ENCODE measurements around the gene KDM4C. TPM values are rescaled to one million over a fixed set of nuclear protein-coding genes. Genes with fewer than 3 reads are reported as not detected.

The KDM4C gene
- total RNA-seq, 4 donors from 2014 or later = 75.0 to 95.9 (median 88.9) TPM

- intact Hi-C loops (cut with DNase I; ENCODE audit: low total_unique reads) = no loop called here
- no peak for DNase-seq
- 89 to 97% methylated on average over 4 to 10 of the region's 10 CpGs for WGBS, 2 donors (ENCODE audit: low coverage in 1 of 2)
Observed at GRCh38 chr9:6876195-6876894, 118.6 kb downstream of the KDM4C start.

DNA sequence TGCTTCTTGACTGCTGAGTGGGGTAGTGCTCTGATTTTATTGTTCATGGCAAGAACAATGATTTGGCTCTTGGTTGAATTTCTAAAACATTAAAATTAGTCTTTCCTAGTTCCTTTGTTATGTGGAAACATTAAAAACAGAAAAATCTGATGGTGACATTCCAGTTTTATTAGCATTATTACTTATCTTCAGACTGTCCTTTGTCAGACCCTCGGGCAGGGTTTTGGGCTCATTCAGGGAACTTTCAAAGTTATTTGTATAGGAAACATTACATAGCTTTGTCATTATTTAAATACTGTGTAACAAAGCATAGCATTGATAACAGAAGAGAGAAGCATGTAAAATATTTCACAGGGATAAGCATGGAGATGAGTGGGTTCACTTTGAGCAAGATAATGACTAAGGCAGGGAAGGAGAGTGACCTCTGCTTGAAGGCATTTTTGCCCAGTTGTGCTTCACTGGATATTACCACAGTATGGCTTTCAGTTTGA lies 119.9 kb downstream of the KDM4C start:
- no peak for TF ChIP-seq POLR2AphosphoS5 (IDR thresholded peaks at IDR 0.05)
- no peak for TF ChIP-seq EP300 (IDR thresholded peaks at IDR 0.05; ENCODE audit: low read depth)
- TF ChIP-seq, protein P1, sequence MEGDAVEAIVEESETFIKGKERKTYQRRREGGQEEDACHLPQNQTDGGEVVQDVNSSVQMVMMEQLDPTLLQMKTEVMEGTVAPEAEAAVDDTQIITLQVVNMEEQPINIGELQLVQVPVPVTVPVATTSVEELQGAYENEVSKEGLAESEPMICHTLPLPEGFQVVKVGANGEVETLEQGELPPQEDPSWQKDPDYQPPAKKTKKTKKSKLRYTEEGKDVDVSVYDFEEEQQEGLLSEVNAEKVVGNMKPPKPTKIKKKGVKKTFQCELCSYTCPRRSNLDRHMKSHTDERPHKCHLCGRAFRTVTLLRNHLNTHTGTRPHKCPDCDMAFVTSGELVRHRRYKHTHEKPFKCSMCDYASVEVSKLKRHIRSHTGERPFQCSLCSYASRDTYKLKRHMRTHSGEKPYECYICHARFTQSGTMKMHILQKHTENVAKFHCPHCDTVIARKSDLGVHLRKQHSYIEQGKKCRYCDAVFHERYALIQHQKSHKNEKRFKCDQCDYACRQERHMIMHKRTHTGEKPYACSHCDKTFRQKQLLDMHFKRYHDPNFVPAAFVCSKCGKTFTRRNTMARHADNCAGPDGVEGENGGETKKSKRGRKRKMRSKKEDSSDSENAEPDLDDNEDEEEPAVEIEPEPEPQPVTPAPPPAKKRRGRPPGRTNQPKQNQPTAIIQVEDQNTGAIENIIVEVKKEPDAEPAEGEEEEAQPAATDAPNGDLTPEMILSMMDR (IDR thresholded peaks at IDR 0.05) = no peak
- TF ChIP-seq POLR2A (IDR thresholded peaks at IDR 0.05) = no peak
- H3K27ac ChIP-seq = no peak overlapping the region
- in situ Hi-C loops (cut with MboI; ENCODE audit: low pct_ligation_motif_present in 1 of 4, low pct_unique_long_range_greater_than_20kb in 1 of 4, low sequenced_read_pairs in 3 of 4) = no loop called here
- intact Hi-C loops (cut with DNase I; ENCODE audit: low total_unique reads) = no loop called here
- no peaks in the 10 kb centered on the region for H3K27me3 ChIP-seq
- no peaks in the 10 kb centered on the region for H3K9me3 ChIP-seq
- H3K36me3 ChIP-seq = no peaks in the 10 kb centered on the region
- no peak overlapping the region for H3K4me3 ChIP-seq
- DNase-seq = no peak
- no peaks in the 10 kb centered on the region for H3K4me1 ChIP-seq
- WGBS, 2 donors (ENCODE audit: low coverage in 1 of 2) = 92 to 100% methylated on average over 1 of the region's 1 CpG

More at GRCh38 chr9:6876195-6876894, 118.6 kb downstream of the KDM4C start:
- in situ Hi-C loops (cut with MboI; ENCODE audit: low pct_ligation_motif_present in 1 of 4, low pct_unique_long_range_greater_than_20kb in 1 of 4, low sequenced_read_pairs in 3 of 4) = no loop called here
- no peak overlapping the region for H3K27ac ChIP-seq
- TF ChIP-seq EP300 (IDR thresholded peaks at IDR 0.05; ENCODE audit: low read depth) (no peak), POLR2AphosphoS5 (IDR thresholded peaks at IDR 0.05) (no peak), POLR2A (IDR thresholded peaks at IDR 0.05) (no peak)
- TF ChIP-seq, protein P1 (IDR thresholded peaks at IDR 0.05) = no peak
- no peaks in the 10 kb centered on the region for H3K36me3 ChIP-seq
- no peak overlapping the region for H3K4me3 ChIP-seq
- no peaks in the 10 kb centered on the region for H3K4me1 ChIP-seq
- no peaks in the 10 kb centered on the region for H3K27me3 ChIP-seq
- H3K9me3 ChIP-seq = no peaks in the 10 kb centered on the region

GRCh38 chr9:6880626-6881025 lies 122.9 kb downstream of the KDM4C start:
- Histone ChIP-seq H3K27me3 (no peaks in the 10 kb centered on the region), H3K36me3 (no peaks in the 10 kb centered on the region), H3K27ac (no peak overlapping the region), H3K4me3 (no peak overlapping the region), H3K9me3 (no peaks in the 10 kb centered on the region), H3K4me1 (no peaks in the 10 kb centered on the region)
- intact Hi-C loops (cut with DNase I; ENCODE audit: low total_unique reads) (no loop called here), in situ Hi-C loops (cut with MboI; ENCODE audit: low pct_ligation_motif_present in 1 of 4, low pct_unique_long_range_greater_than_20kb in 1 of 4, low sequenced_read_pairs in 3 of 4) (no loop called here)
- 81 to 100% methylated on average over 2 of the region's 2 CpGs for WGBS, 2 donors (ENCODE audit: low coverage in 1 of 2)
- TF ChIP-seq, protein P1 (IDR thresholded peaks at IDR 0.05) = no peak
- TF ChIP-seq POLR2A (IDR thresholded peaks at IDR 0.05) (no peak), EP300 (IDR thresholded peaks at IDR 0.05; ENCODE audit: low read depth) (no peak), POLR2AphosphoS5 (IDR thresholded peaks at IDR 0.05) (no peak)
- no peak for DNase-seq

GRCh38 chr9:6884101-6884500 lies 126.3 kb downstream of the KDM4C start:
- in situ Hi-C loops (cut with MboI; ENCODE audit: low pct_ligation_motif_present in 1 of 4, low pct_unique_long_range_greater_than_20kb in 1 of 4, low sequenced_read_pairs in 3 of 4) (no loop called here), intact Hi-C loops (cut with DNase I; ENCODE audit: low total_unique reads) (no loop called here)
- WGBS, 2 donors (ENCODE audit: low coverage in 1 of 2) = 69 to 70% methylated on average over 2 to 5 of the region's 5 CpGs
- no peak overlapping the region for H3K4me3 ChIP-seq
- H3K9me3 ChIP-seq = no peaks in the 10 kb centered on the region
- no peaks in the 10 kb centered on the region for H3K27me3 ChIP-seq
- H3K36me3 ChIP-seq = no peaks in the 10 kb centered on the region
- H3K4me1 ChIP-seq = no peaks in the 10 kb centered on the region
- H3K27ac ChIP-seq = no peak overlapping the region
- no peak for DNase-seq
- TF ChIP-seq, protein P1 (IDR thresholded peaks at IDR 0.05) = no peak
- TF ChIP-seq EP300 (IDR thresholded peaks at IDR 0.05; ENCODE audit: low read depth) = no peak
- TF ChIP-seq POLR2A (IDR thresholded peaks at IDR 0.05) = no peak
- TF ChIP-seq POLR2AphosphoS5 (IDR thresholded peaks at IDR 0.05) = no peak
